Kidney epithelial cell (primary cell): Measurements from ENCODE around the gene GNB3. TPM values are rescaled to one million over a fixed set of nuclear protein-coding genes. Genes with fewer than 3 reads are reported as not detected.
"Not testable (repeated sequence)": the region's sequence is repeated elsewhere in the genome, so short reads cannot be mapped to it uniquely, and the experiment has no call there.

Source experiments
- DNase-seq: peaks from one replicate; pipeline ENCODE4 v3.0.0-alpha.2; 2010; ENCODE audit warnings: low read depth
- H3K27me3 ChIP-seq: 2 replicates; pipeline ENCODE4 v1.6.0; 2011; ENCODE audit warnings: low read length; ENCODE audit not compliant: control insufficient read depth, insufficient read depth
- H3K36me3 ChIP-seq: 2 replicates; pipeline ENCODE4 v1.5.1; 2011; ENCODE audit warnings: low read length; ENCODE audit not compliant: control insufficient read depth, insufficient read depth
- H3K4me3 ChIP-seq: 2 replicates; pipeline ENCODE4 v1.5.1; 2011; ENCODE audit warnings: low read depth, mild to moderate bottlenecking, control low read depth, low read length
- CTCF ChIP-seq: IDR thresholded peaks from 2 replicates; pipeline ENCODE4 v1.5.1; 2011; ENCODE audit warnings: mild to moderate bottlenecking, moderate library complexity, low read length, control low read depth, inconsistent platforms; ENCODE audit not compliant: insufficient read depth, poor library complexity, severe bottlenecking
- total RNA-seq: library from RNA; depleted of rRNA; stranded (reverse); fragments of >200 nt; gene quantifications from 2 replicates; pipeline ENCODE4 v1.2.3, GENCODE V29; 2015

Gene GNB3
- total RNA-seq, 1 donor from 2014 or later, result 0.38 TPM

- peak; percentile 76 for DNase-seq
- Histone ChIP-seq H3K36me3 (peaks cover 9% of the 10 kb centered on the region), H3K4me3 (peak within 1 kb of the TSS; percentile 76), H3K27me3 (no peaks in the 10 kb centered on the region)
- no peak for TF ChIP-seq CTCF
Measured at GRCh38 chr12:6873094-6874014, 32.6 kb downstream of the GNB3 start, which contains the start of gene SPSB2. Gene SPSB2 (minus strand): TSS chr12:6873303. CDS start chr12:6872901, 402 bp downstream.

- H3K4me3 ChIP-seq, result peak overlapping the region; percentile 76
Measured at GRCh38 chr12:6874015-6874368, 33.3 kb downstream of the GNB3 start.

GRCh38 chr12:6879824-6880223 is 39.1 kb downstream of the GNB3 start:
- not testable (repeated sequence) for H3K36me3 ChIP-seq, DNase-seq, H3K4me3 ChIP-seq, H3K27me3 ChIP-seq

More at GRCh38 chr12:6874015-6874368, 33.3 kb downstream of the GNB3 start:
- H3K36me3 ChIP-seq, H3K27me3 ChIP-seq, DNase-seq: not testable (repeated sequence)

GRCh38 chr12:6883252-6883651 is 42.5 kb downstream of the GNB3 start:
- H3K4me3 ChIP-seq, result no peak overlapping the region
- no peaks in the 10 kb centered on the region for H3K27me3 ChIP-seq
- TF ChIP-seq CTCF, result no peak
- H3K36me3 ChIP-seq, result no peaks in the 10 kb centered on the region
- no peak for DNase-seq

GRCh38 chr12:6883683-6884082 is 43.0 kb downstream of the GNB3 start:
- no peak overlapping the region for H3K4me3 ChIP-seq
- no peak for TF ChIP-seq CTCF
- no peak for DNase-seq
- no peaks in the 10 kb centered on the region for H3K27me3 ChIP-seq
- no peaks in the 10 kb centered on the region for H3K36me3 ChIP-seq

GRCh38 chr12:6884539-6884938 is 43.8 kb downstream of the GNB3 start:
- DNase-seq, result no peak
- no peak for TF ChIP-seq CTCF
- H3K36me3 ChIP-seq, result no peaks in the 10 kb centered on the region
- no peak overlapping the region for H3K4me3 ChIP-seq
- no peaks in the 10 kb centered on the region for H3K27me3 ChIP-seq

GRCh38 chr12:6886206-6886999 is 45.7 kb downstream of the GNB3 start:
- DNase-seq, H3K4me3 ChIP-seq, H3K36me3 ChIP-seq, H3K27me3 ChIP-seq: not testable (repeated sequence)
